Natural killer cell treated with Interleukin-12 subunit alpha and Interleukin-12 subunit beta and Interleukin-15 and Interleukin-18, amount 100 ng/mL, for 72 hours (primary cell): ENCODE measurements around the gene ARHGAP23. TPM values are rescaled to one million over a fixed set of nuclear protein-coding genes. Genes with fewer than 3 reads are reported as not detected.
"Not testable (repeated sequence)": the region's sequence is repeated elsewhere in the genome, so short reads cannot be mapped to it uniquely, and the experiment has no call there.

ENCODE experiments used
- ATAC-seq, 2 donors: fragments of 150-1000 bp; cut with Tn5 transposase in 1 of 2; sonication (Bioruptor Pico), chemical (Tn5 transposase) in 1 of 2; 2 replicates each; pipeline ENCODE4 v1.10.0; 2021
- DNase-seq: peaks from one replicate; pipeline ENCODE4 v3.0.0; 2022; ENCODE audit warnings: low spot score
- H3K27ac Mint-ChIP-seq, 2 donors: 1 replicate in 1 of 2; 2 replicates in 1 of 2; pipeline ENCODE4 v1.8.0; 2022; ENCODE audit warnings: mixed read lengths in 2 of 2, mild to moderate bottlenecking in 1 of 2, moderate library complexity in 1 of 2
- H3K27me3 Mint-ChIP-seq, 2 donors: 1 replicate in 1 of 2; 2 replicates in 1 of 2; pipeline ENCODE4 v1.8.0; 2022; ENCODE audit warnings: mixed read lengths in 2 of 2
- H3K36me3 Mint-ChIP-seq: one replicate; pipeline ENCODE4 v1.8.0; 2022; ENCODE audit warnings: mixed read lengths
- H3K4me1 Mint-ChIP-seq, 2 donors: 1 replicate in 1 of 2; 2 replicates in 1 of 2; pipeline ENCODE4 v1.8.0; 2022; ENCODE audit warnings: low read depth in 2 of 2, mixed read lengths in 2 of 2, mild to moderate bottlenecking in 1 of 2
- H3K4me3 Mint-ChIP-seq: one replicate; pipeline ENCODE4 v1.8.0; 2022; ENCODE audit warnings: mixed read lengths
- H3K9me3 Mint-ChIP-seq: 2 replicates; pipeline ENCODE4 v1.8.0; 2022; ENCODE audit warnings: mixed read lengths
- total RNA-seq, 2 donors: library from RNA; stranded (reverse); gene quantifications; one replicate each; pipeline ENCODE4 v1.2.3, GENCODE V29; 2022

ARHGAP23 gene
- total RNA-seq, 2 donors from 2014 or later = 0.55 to 2.9 TPM

DNA sequence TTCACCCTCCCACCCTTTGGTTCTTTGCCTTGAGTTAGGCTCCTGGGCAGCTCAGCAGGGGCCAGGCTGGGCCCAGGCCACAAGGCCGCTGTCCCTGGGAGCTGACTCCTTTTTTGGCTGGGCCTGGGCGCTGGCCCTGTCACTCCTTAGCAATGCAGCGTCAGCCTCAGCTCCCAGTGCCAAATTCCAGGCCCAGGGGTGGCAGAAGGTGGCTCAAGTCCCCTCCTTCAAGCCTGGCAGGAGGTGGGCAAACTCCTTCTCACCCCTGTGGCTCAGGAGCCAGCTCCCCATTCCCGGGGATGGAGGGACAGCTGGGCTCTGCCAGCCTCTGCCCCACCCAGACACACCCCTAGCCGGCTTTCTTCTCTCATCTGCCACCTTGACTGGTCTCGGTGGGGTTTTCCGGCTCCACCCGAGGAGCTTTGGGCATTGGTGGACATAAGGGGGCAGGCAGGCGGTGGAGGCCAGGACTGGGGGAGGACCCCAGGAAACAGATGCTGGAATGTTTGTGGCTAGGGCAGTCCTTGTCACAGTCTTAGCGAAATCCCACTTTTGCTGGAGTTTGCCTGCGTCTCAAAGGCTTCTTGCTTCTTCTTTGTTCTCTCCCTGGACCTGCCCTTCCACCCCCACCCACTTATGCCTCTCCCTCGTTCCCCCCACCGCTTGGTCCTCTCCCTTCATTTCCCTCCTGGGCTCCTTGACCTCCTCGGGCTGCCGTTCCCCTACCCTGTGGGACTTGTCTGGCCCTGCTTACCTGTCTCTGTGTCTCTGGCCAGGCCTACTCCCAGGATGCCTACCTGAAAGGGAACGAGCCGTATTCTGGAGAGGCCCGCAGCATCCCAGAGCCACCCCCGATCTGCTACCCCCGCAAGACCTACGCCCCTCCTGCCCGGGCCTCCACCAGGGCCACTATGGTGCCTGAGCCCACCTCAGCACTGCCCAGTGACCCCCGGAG lies 37.4 kb downstream of the ARHGAP23 start:
- Mint-ChIP-seq H3K4me1 (no peaks in the 10 kb centered on the region), H3K27me3 (no peaks in the 10 kb centered on the region), H3K4me3 (no peak overlapping the region), H3K9me3 (no peaks in the 10 kb centered on the region), H3K27ac (no peak overlapping the region), H3K36me3 (no peaks in the 10 kb centered on the region)
- ATAC-seq (peak in 1 of 2 donors; percentile 21), DNase-seq (no peak)

DNA sequence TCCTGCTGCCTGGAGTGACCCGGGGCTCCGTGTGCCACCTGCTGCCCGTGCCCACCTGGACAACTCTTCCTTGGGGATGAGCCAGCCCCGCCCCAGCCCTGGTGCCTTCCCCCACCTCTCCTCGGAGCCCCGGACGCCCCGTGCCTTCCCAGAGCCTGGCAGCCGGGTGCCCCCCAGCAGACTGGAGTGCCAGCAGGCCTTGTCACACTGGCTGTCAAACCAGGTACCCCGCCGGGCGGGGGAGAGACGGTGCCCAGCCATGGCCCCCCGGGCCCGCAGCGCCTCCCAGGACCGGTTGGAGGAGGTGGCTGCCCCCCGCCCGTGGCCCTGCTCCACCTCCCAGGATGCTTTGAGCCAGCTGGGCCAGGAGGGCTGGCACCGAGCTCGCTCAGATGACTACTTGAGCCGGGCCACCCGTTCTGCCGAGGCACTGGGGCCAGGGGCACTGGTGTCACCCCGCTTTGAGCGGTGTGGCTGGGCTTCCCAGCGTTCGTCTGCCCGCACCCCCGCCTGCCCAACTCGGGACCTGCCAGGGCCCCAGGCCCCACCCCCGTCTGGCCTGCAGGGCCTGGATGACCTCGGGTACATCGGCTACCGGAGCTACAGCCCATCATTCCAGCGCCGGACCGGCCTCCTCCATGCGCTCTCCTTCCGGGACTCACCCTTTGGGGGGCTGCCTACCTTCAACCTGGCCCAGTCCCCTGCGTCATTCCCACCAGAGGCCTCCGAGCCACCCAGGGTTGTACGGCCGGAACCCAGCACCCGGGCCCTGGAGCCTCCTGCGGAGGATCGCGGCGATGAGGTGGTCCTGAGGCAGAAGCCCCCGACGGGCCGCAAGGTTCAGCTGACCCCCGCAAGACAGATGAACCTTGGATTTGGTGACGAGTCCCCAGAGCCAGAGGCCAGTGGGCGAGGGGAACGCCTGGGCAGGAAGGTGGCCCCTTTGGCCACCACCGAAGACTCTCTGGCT lies 38.4 kb downstream of the ARHGAP23 start:
- DNase-seq (no peak), ATAC-seq (no peak)
- Mint-ChIP-seq H3K9me3 (no peaks in the 10 kb centered on the region), H3K4me1 (no peaks in the 10 kb centered on the region), H3K27me3 (peaks cover 0 to 6% of the 10 kb centered on the region in 2 donors), H3K27ac (no peak overlapping the region), H3K36me3 (no peaks in the 10 kb centered on the region), H3K4me3 (no peak overlapping the region)

DNA sequence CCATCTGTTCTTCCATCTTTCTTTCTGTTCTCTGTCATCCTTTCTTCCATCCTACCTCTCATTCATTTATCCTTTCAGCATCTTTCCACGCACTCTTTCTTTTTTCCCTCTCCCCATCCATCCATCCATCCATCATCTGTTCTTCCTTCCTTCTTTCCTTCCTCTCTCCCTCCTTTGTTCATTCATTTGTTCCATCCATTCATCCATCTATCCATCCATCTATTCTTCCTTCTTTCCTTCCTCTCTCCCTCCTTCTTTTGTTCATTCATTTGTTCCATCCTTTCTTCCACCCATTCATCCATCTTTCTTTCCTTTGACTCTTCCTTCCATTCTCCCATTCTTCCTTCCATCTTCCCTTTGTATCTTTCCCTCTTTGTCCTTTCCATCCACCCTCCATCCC lies 39.2 kb downstream of the ARHGAP23 start:
- Mint-ChIP-seq H3K27ac (no peak overlapping the region), H3K4me1 (no peaks in the 10 kb centered on the region), H3K27me3 (peaks cover 0 to 7% of the 10 kb centered on the region in 2 donors), H3K9me3 (no peaks in the 10 kb centered on the region), H3K36me3 (no peaks in the 10 kb centered on the region), H3K4me3 (no peak overlapping the region)
- ATAC-seq (no peak), DNase-seq (no peak)

DNA sequence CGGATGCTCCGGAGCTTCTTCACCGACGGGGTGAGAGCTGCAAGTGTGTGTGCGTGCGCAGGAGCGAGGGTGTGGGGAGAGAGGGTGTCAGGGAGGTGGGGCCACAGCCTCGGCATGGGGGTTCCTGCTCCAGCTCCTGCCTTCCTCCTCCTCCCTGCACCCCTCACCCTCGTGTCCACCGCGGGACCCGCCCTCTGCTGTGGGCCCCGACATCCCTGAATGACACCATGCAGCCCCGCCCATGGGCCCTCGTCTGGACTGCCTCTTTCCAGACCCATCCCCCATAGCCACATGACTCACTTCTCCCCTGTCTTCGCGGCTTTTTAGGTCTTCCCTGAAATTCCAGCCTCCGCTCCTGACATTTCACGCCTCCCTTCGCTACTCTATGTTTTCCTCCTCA lies 41.6 kb downstream of the ARHGAP23 start:
- Mint-ChIP-seq H3K9me3 (no peaks in the 10 kb centered on the region), H3K4me1 (peaks cover 0 to 2% of the 10 kb centered on the region in 2 donors), H3K27me3 (peaks cover 0 to 7% of the 10 kb centered on the region in 2 donors), H3K36me3 (no peaks in the 10 kb centered on the region), H3K4me3 (no peak overlapping the region), H3K27ac (no peak overlapping the region)
- DNase-seq = no peak
- no peak for ATAC-seq

DNA sequence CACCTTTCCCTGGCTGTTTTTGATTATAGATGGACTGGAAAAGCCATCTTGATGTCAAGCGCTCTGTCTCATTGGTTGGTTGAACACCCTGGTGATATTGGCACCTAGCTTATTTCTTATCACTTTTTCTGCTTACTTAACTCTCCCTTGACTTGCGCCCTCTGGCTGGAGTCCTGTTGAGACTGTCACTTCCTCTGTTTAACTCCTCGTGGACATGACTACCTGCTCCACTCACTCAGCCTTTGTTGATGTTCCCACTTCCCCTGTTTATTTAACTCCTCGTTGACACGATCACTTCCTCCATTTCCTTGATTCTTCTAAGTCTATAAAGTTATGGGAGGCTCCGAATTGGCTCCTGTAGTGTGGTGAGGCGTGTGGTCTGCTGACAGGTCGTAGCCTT lies 43.0 kb downstream of the ARHGAP23 start:
- not testable (repeated sequence) for H3K4me3 Mint-ChIP-seq, H3K9me3 Mint-ChIP-seq, H3K27me3 Mint-ChIP-seq, DNase-seq, H3K36me3 Mint-ChIP-seq, ATAC-seq, H3K4me1 Mint-ChIP-seq, H3K27ac Mint-ChIP-seq

- H3K36me3 Mint-ChIP-seq, H3K4me3 Mint-ChIP-seq, H3K4me1 Mint-ChIP-seq, H3K9me3 Mint-ChIP-seq, ATAC-seq, H3K27ac Mint-ChIP-seq, H3K27me3 Mint-ChIP-seq, DNase-seq: not testable (repeated sequence)
Observed at GRCh38 chr17:38474666-38475065, 46.4 kb downstream of the ARHGAP23 start.

- peaks cover 0 to 2% of the 10 kb centered on the region in 2 donors for H3K27me3 Mint-ChIP-seq
- ATAC-seq = no peak
- no peak overlapping the region for H3K27ac Mint-ChIP-seq
- no peaks in the 10 kb centered on the region for H3K9me3 Mint-ChIP-seq
- H3K4me3 Mint-ChIP-seq = no peak overlapping the region
- no peaks in the 10 kb centered on the region for H3K36me3 Mint-ChIP-seq
- no peak for DNase-seq
- peaks cover 0 to 2% of the 10 kb centered on the region in 2 donors for H3K4me1 Mint-ChIP-seq
Observed at GRCh38 chr17:38476549-38476948, 48.3 kb downstream of the ARHGAP23 start.

- DNase-seq, H3K4me3 Mint-ChIP-seq, H3K4me1 Mint-ChIP-seq, H3K27ac Mint-ChIP-seq, ATAC-seq, H3K27me3 Mint-ChIP-seq, H3K9me3 Mint-ChIP-seq, H3K36me3 Mint-ChIP-seq: not testable (repeated sequence)
Observed at GRCh38 chr17:38477417-38477816, 49.2 kb downstream of the ARHGAP23 start.

GRCh38 chr17:38477951-38478350 lies 49.7 kb downstream of the ARHGAP23 start:
- ATAC-seq, H3K4me1 Mint-ChIP-seq, H3K27ac Mint-ChIP-seq, H3K36me3 Mint-ChIP-seq, H3K4me3 Mint-ChIP-seq, H3K27me3 Mint-ChIP-seq, DNase-seq, H3K9me3 Mint-ChIP-seq: not testable (repeated sequence)

DNA sequence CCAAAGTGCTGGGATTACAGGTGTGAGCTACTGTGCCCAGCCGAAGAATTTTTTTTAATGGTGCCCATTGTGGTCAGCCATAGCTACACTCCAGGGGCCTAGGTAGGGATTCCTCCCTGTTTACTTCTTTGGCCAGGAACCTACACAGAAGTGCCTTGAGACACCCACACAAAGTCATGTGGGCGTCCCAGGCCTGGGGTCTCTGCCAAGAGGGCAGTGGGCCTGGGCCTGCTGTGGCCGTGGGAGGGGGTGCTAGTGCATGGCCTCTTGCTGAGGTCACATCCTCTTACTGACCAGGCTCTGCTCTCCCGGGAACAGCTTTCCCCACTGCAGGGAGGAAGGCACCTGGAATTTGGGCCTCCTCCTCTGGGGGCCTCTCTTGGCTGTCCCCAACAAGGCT lies 50.4 kb downstream of the ARHGAP23 start:
- H3K36me3 Mint-ChIP-seq, H3K27me3 Mint-ChIP-seq, H3K9me3 Mint-ChIP-seq, H3K4me1 Mint-ChIP-seq, H3K4me3 Mint-ChIP-seq, DNase-seq, ATAC-seq, H3K27ac Mint-ChIP-seq: not testable (repeated sequence)

DNA sequence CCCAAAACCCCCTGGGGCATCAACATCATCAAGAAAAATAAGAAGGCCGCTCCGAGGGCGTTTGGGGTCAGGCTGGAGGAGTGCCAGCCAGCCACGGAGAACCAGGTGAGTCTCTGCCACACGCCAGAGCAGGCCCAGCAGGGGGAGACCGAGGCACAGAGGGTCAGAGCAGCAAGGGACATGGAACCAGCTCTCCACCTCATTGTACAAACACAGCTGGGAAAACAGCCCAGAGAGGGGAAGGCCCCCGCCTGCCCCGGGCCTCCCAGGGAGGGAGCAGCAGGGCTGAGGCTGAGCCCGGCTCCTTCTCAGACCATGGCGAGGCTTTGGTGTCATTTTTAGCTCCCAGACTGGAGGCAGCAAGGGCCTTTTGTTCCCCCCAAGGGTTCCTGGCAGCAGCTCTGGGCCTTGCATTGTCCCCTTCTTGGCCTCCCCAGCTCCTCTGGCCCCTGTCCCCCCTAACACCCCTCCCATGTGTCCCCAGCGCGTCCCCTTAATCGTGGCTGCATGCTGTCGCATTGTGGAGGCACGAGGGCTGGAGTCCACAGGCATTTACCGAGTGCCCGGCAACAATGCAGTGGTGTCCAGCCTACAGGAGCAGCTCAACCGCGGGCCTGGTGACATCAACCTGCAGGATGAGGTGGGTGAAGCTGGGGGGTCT lies 53.9 kb downstream of the ARHGAP23 start:
- H3K4me1 Mint-ChIP-seq = peaks cover 13 to 19% of the 10 kb centered on the region in 2 donors
- not testable (repeated sequence) for H3K4me3 Mint-ChIP-seq, DNase-seq, H3K9me3 Mint-ChIP-seq, ATAC-seq, H3K27ac Mint-ChIP-seq, H3K36me3 Mint-ChIP-seq, H3K27me3 Mint-ChIP-seq

DNA sequence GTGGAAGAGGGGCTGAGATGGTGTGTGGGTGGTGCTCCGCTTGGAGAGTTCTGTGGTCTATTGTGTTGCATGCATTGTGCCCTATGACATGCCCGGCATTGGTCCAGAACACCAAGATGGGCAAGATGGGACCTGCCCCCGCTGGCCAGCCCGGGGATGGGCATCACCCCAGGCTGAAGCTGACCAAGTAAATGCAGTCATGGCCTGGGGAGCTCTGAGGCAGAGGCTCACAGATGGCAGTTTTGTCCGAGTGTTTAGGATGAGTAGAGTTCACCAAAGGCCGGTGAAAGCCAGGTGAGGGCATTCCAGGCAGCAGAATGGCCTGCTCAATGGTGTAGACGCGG lies 54.4 kb downstream of the ARHGAP23 start:
- H3K9me3 Mint-ChIP-seq, ATAC-seq, H3K4me3 Mint-ChIP-seq, DNase-seq, H3K27ac Mint-ChIP-seq, H3K36me3 Mint-ChIP-seq, H3K27me3 Mint-ChIP-seq: not testable (repeated sequence)
- peaks cover 13 to 19% of the 10 kb centered on the region in 2 donors for H3K4me1 Mint-ChIP-seq

GRCh38 chr17:38484242-38485145 lies 56.2 kb downstream of the ARHGAP23 start:
- DNase-seq (peak; percentile 71), ATAC-seq (peak; percentile 60 to 64)
- H3K27ac Mint-ChIP-seq = peak overlapping the region; percentile 23 to 59
- H3K9me3 Mint-ChIP-seq, H3K27me3 Mint-ChIP-seq, H3K36me3 Mint-ChIP-seq: not testable (repeated sequence)
- H3K4me3 Mint-ChIP-seq = peak overlapping the region; percentile 68
- peaks cover 13 to 19% of the 10 kb centered on the region in 2 donors for H3K4me1 Mint-ChIP-seq
